SU-DHL-6 (cell line): ENCODE results near the gene SUSD3.

Source experiments
- H2AFZ ChIP-seq: fragments of 200-600 bp; sonication (generic); 2 replicates; pipeline ENCODE4 v1.6.1; 2014; ENCODE audit warnings: low read depth, mild to moderate bottlenecking, moderate library complexity, mixed read lengths, antibody characterized with exemption, low read length; ENCODE audit not compliant: severe bottlenecking
- H3F3A ChIP-seq: fragments of 200-600 bp; shearing (Covaris generic); 2 replicates; pipeline ENCODE4 v1.6.0; 2016; ENCODE audit warnings: antibody characterized with exemption, mild to moderate bottlenecking; ENCODE audit not compliant: insufficient read depth
- H3K27ac ChIP-seq: fragments of 200-600 bp; sonication (generic); 2 replicates; pipeline ENCODE4 v1.5.1; 2016; ENCODE audit warnings: low read depth, mild to moderate bottlenecking, low read length, moderate library complexity, mixed read lengths
- H3K27me3 ChIP-seq: fragments of 200-600 bp; sonication (generic), shearing (Covaris generic); 2 replicates; pipeline ENCODE4 v1.6.0; 2014; ENCODE audit warnings: mild to moderate bottlenecking, low read length
- H3K36me3 ChIP-seq: fragments of 200-600 bp; sonication (generic); 2 replicates; pipeline ENCODE4 v1.6.1; 2014; ENCODE audit warnings: mild to moderate bottlenecking, low read length, mixed read lengths
- H3K4me2 ChIP-seq: fragments of 300-600, 200-600 bp; shearing (Covaris generic), sonication (generic); 2 replicates; pipeline ENCODE4 v1.6.0; 2014; ENCODE audit warnings: low read length, low read depth, mild to moderate bottlenecking; ENCODE audit not compliant: poor library complexity, severe bottlenecking
- H3K4me3 ChIP-seq: fragments of 200-600 bp; sonication (generic); 2 replicates; pipeline ENCODE4 v1.5.1; 2014; ENCODE audit warnings: antibody characterized with exemption, low read length, mild to moderate bottlenecking, mixed read lengths; ENCODE audit not compliant: insufficient read depth, poor library complexity, severe bottlenecking
- H3K79me2 ChIP-seq: fragments of 200-600 bp; sonication (generic); 2 replicates; pipeline ENCODE4 v1.6.1; 2014; ENCODE audit warnings: mild to moderate bottlenecking, low read length, moderate library complexity; ENCODE audit not compliant: insufficient read depth
- H3K9ac ChIP-seq: fragments of 200-600 bp; sonication (generic); 2 replicates; pipeline ENCODE4 v1.7.0; 2014; ENCODE audit warnings: mild to moderate bottlenecking, low read length
- H3K9me2 ChIP-seq: fragments of 200-600 bp; sonication (generic); replicated peaks from 2 replicates; pipeline ENCODE4 v1.6.1; 2014; ENCODE audit warnings: low read length; ENCODE audit not compliant: insufficient read depth
- H3K9me3 ChIP-seq: fragments of 200-600 bp; sonication (generic); 2 replicates; pipeline ENCODE4 v1.6.1; 2014; ENCODE audit warnings: low read length, mixed read lengths; ENCODE audit not compliant: insufficient read depth
- H4K20me1 ChIP-seq: fragments of 200-600 bp; sonication (generic); 2 replicates; pipeline ENCODE4 v1.6.1; 2014; ENCODE audit warnings: low read depth, mild to moderate bottlenecking, antibody characterized with exemption, low read length, moderate library complexity, mixed read lengths
- EZH2phosphoT487 ChIP-seq: fragments of 200-600 bp; sonication (generic), shearing (Covaris generic); conservative IDR thresholded peaks from 2 replicates; pipeline ENCODE4 v1.6.1; 2018; ENCODE audit warnings: mild to moderate bottlenecking, antibody characterized with exemption, low read length, moderate library complexity, mixed read lengths
- TF ChIP-seq, protein P1 (sequence below): fragments of 200-600 bp; sonication (generic); IDR thresholded peaks from one replicate; pipeline ENCODE4 v1.5.1; 2017; ENCODE audit warnings: antibody characterized with exemption, mild to moderate bottlenecking, low read length, moderate library complexity; ENCODE audit not compliant: insufficient read depth, poor library complexity, severe bottlenecking

The SUSD3 gene

DNA sequence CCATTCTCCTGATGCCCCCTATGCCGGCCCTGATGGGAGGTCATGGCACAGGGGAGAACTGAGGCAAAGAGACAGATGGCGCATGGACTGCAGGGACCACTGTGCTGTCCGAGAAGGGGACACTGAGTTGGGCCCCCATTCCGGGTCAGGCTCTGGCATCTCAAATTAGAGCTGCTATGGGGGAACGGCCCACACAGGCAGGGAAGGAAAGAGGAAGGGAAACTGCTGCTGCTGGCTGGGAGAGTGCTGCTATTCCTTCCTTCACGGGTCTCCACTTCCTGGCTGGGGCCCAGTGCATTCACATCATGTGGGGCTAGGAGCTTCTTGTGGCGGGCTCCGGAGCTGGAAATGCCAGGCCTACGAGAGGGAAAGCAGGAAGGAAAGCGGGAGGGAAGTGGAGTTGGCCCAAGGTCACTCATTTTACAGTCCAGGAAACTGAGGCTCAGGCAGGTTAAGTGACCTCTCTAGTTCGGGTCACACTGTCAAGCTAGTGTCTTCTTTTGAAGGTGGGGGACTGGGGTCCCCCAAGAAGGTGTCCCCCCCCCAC, 36.2 kb downstream of the SUSD3 start:
- H3K9ac ChIP-seq, result peak overlapping the region; percentile 69
- H3K4me3 ChIP-seq, result peak overlapping the region; percentile 55
- no peaks in the 10 kb centered on the region for H3K27me3 ChIP-seq
- peak overlapping the region; percentile 69 for H3K27ac ChIP-seq
- H3F3A ChIP-seq, result peaks cover 18% of the 10 kb centered on the region
- H3K36me3 ChIP-seq, result no peaks in the 10 kb centered on the region
- H3K9me2 ChIP-seq, result no peaks in the 10 kb centered on the region
- peak overlapping the region; percentile 62 for H3K4me2 ChIP-seq
- peak overlapping the region; percentile 30 for H2AFZ ChIP-seq
- H4K20me1 ChIP-seq, result no peaks in the 10 kb centered on the region
- H3K9me3 ChIP-seq, result no peaks in the 10 kb centered on the region
- no peaks in the 10 kb centered on the region for H3K79me2 ChIP-seq
- TF ChIP-seq, protein P1, sequence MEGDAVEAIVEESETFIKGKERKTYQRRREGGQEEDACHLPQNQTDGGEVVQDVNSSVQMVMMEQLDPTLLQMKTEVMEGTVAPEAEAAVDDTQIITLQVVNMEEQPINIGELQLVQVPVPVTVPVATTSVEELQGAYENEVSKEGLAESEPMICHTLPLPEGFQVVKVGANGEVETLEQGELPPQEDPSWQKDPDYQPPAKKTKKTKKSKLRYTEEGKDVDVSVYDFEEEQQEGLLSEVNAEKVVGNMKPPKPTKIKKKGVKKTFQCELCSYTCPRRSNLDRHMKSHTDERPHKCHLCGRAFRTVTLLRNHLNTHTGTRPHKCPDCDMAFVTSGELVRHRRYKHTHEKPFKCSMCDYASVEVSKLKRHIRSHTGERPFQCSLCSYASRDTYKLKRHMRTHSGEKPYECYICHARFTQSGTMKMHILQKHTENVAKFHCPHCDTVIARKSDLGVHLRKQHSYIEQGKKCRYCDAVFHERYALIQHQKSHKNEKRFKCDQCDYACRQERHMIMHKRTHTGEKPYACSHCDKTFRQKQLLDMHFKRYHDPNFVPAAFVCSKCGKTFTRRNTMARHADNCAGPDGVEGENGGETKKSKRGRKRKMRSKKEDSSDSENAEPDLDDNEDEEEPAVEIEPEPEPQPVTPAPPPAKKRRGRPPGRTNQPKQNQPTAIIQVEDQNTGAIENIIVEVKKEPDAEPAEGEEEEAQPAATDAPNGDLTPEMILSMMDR, result no peak
- no peak for TF ChIP-seq EZH2phosphoT487

DNA sequence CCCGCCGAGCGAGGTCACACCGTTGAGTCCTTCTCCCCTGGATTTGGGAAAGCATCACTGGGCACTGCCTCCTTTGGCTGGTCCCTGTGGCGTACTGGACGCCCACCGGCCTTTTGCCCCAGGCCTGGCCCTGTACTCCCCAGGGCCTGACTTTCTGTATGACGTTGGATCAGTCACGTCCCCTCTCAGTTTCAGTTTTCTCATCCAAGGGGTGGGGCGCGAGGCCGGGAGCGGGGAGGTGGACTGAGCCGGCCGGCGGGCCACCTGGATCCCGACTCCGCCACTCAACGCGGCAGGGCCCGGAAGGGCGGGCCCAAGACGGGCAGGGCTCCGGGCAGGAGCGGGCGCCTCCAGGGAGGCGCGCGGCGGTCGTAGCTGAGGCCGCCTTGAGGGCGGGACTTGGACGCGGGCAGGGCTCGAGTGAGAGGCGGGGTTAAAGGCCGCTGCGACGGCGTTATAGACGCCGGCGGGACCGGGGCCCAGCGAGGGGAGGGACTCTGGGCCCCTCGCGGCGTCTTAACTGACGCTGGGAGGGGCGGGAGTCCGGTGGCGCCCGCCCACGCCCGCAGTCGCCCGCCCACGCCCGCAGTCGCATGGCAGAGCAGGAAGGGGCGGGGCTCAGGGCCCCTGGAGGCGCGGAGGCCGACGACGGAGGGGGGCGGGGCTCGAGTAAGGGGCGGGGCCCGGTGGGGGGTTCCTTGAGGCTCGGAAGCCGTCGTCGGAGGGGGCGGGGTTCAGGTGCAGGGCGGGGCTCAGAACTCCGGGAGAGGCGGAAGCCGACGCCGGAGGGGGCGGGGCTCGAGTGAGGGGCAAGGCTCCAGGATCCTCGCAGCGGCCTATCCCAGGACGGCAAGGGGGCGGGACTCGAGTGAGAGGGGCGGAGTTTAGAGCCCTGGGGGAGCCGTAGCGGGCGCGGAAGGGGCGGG, 37.0 kb downstream of the SUSD3 start:
- Histone ChIP-seq H3K9ac (peak overlapping the region; percentile 77), H3F3A (peaks cover 18% of the 10 kb centered on the region), H4K20me1 (no peaks in the 10 kb centered on the region), H3K79me2 (no peaks in the 10 kb centered on the region), H3K27me3 (no peaks in the 10 kb centered on the region), H3K36me3 (no peaks in the 10 kb centered on the region), H2AFZ (peak overlapping the region; percentile 30), H3K27ac (peak overlapping the region; percentile 69), H3K4me2 (peak overlapping the region; percentile 62), H3K9me3 (no peaks in the 10 kb centered on the region), H3K4me3 (peak overlapping the region; percentile 90), H3K9me2 (no peaks in the 10 kb centered on the region)
- TF ChIP-seq, protein P1, result no peak
- TF ChIP-seq EZH2phosphoT487, result no peak

DNA sequence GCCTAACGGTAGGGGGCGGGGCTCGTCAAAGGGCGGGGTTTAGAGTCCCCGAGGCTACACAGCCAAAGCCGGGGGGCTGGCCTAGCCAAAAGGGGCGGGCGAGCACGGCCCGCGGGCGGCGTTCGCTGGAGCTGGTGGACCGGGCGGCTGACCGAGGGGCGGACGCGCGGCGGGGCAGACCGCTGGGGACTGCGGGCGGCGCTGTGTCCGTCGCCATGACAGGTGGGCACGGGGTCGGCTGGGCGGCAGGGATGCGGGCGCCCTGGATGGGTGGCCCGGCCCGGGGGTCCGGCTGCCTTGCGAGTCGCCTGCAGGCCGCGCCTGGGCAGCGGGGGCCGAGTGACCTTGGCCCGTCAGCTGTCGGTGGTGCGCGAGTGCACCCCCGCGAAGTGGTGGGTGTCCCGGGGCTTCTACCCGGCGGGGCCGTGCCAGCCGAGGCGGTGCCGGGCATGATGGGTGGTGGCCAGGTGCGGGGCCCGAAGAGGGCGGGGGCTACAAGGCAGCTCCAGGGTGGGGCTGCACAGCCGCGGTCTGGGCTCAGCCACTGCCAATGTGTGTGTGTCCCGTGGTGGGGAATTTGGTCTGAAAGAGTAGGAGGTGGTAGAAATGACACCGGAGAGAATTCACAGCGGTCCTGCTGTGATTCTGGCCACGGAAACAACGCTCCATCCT, 37.8 kb downstream of the SUSD3 start, which contains the start of gene CARD19:
Gene CARD19 (plus strand): TSS at position 87 of the 672 bp plus-strand sequence. CDS start 129 bp downstream, at position 216.
- H3K4me3 ChIP-seq, result peak within 1 kb of the TSS; percentile 90
- peak within 1 kb of the TSS; percentile 77 for H3K9ac ChIP-seq
- peak within 1 kb of the TSS; percentile 69 for H3K27ac ChIP-seq
- TF ChIP-seq EZH2phosphoT487, result no peak
- TF ChIP-seq, protein P1, result no peak
- H3K27me3 ChIP-seq, result no peaks in the 10 kb centered on the region
- H3F3A ChIP-seq, result peaks cover 18% of the 10 kb centered on the region
- no peaks in the 10 kb centered on the region for H3K9me2 ChIP-seq
- H3K9me3 ChIP-seq, result no peaks in the 10 kb centered on the region
- peak within 1 kb of the TSS; percentile 97 for H2AFZ ChIP-seq
- H4K20me1 ChIP-seq, result no peaks in the 10 kb centered on the region
- no peaks in the 10 kb centered on the region for H3K79me2 ChIP-seq
- H3K4me2 ChIP-seq, result peak within 1 kb of the TSS; percentile 62
- H3K36me3 ChIP-seq, result no peaks in the 10 kb centered on the region
